DOHH2 (cell line): Measurements from ENCODE around the gene APOA4.

Experiments used
- H3F3A ChIP-seq: fragments of 200-600 bp; sonication (generic), shearing (Covaris generic); 2 replicates; pipeline ENCODE4 v1.6.0; 2016; ENCODE audit warnings: antibody characterized with exemption, mild to moderate bottlenecking; ENCODE audit not compliant: control insufficient read depth, insufficient read depth
- H3K27ac ChIP-seq: fragments of 200-600 bp; sonication (generic); 2 replicates; pipeline ENCODE4 v1.5.1; 2014; ENCODE audit warnings: low read depth, mild to moderate bottlenecking, low read length, moderate library complexity
- H3K27me3 ChIP-seq: fragments of 200-600 bp; sonication (generic); 2 replicates; pipeline ENCODE4 v1.6.1; 2014; ENCODE audit warnings: mild to moderate bottlenecking, low read length, mixed read lengths; ENCODE audit not compliant: control insufficient read depth
- H3K36me3 ChIP-seq: fragments of 200-600 bp; sonication (generic); 2 replicates; pipeline ENCODE4 v1.6.1; 2014; ENCODE audit warnings: mild to moderate bottlenecking, low read length, moderate library complexity, mixed read lengths; ENCODE audit not compliant: control insufficient read depth
- H3K4me1 ChIP-seq: fragments of 200-600 bp; sonication (generic); 2 replicates; pipeline ENCODE4 v1.6.1; 2014; ENCODE audit warnings: mild to moderate bottlenecking, low read length, mixed read lengths; ENCODE audit not compliant: control insufficient read depth
- H3K4me2 ChIP-seq: fragments of 200-600 bp; sonication (generic); 2 replicates; pipeline ENCODE4 v1.6.0; 2014; ENCODE audit warnings: mild to moderate bottlenecking, low read length, moderate library complexity
- H3K4me3 ChIP-seq: fragments of 200-600 bp; sonication (generic); 2 replicates; pipeline ENCODE4 v1.5.1; 2014; ENCODE audit warnings: mild to moderate bottlenecking, low read length, mixed read lengths
- H3K79me2 ChIP-seq: fragments of 200-600 bp; sonication (generic); 2 replicates; pipeline ENCODE4 v1.6.1; 2014; ENCODE audit warnings: mild to moderate bottlenecking, low read length, mixed read lengths; ENCODE audit not compliant: control insufficient read depth
- H3K9me2 ChIP-seq: fragments of 200-600 bp; sonication (generic); replicated peaks from 2 replicates; pipeline ENCODE4 v1.6.1; 2014; ENCODE audit warnings: mild to moderate bottlenecking, low read length, mixed read lengths; ENCODE audit not compliant: control insufficient read depth
- H3K9me3 ChIP-seq: fragments of 200-600 bp; sonication (generic); 2 replicates; pipeline ENCODE4 v1.6.1; 2014; ENCODE audit warnings: antibody characterized with exemption, low read length, mixed read lengths; ENCODE audit not compliant: control insufficient read depth, insufficient read depth
- H4K20me1 ChIP-seq: fragments of 200-600 bp; sonication (generic); 2 replicates; pipeline ENCODE4 v1.6.0; 2014; ENCODE audit warnings: low read depth, mild to moderate bottlenecking, antibody characterized with exemption, low read length, moderate library complexity; ENCODE audit not compliant: control insufficient read depth, insufficient read depth
- EZH2phosphoT487 ChIP-seq: fragments of 200-600 bp; sonication (generic); IDR thresholded peaks from 2 replicates; pipeline ENCODE4 v1.6.1; 2017; ENCODE audit warnings: borderline replicate concordance, mild to moderate bottlenecking, antibody characterized with exemption, low read length, moderate library complexity, mixed read lengths
- TF ChIP-seq, protein P1 (sequence below): fragments of 200-600 bp; sonication (generic); IDR thresholded peaks from one replicate; pipeline ENCODE4 v1.5.1; 2014; ENCODE audit warnings: antibody characterized with exemption, mild to moderate bottlenecking, low read depth, low read length; ENCODE audit not compliant: poor library complexity, severe bottlenecking

Gene APOA4

DNA sequence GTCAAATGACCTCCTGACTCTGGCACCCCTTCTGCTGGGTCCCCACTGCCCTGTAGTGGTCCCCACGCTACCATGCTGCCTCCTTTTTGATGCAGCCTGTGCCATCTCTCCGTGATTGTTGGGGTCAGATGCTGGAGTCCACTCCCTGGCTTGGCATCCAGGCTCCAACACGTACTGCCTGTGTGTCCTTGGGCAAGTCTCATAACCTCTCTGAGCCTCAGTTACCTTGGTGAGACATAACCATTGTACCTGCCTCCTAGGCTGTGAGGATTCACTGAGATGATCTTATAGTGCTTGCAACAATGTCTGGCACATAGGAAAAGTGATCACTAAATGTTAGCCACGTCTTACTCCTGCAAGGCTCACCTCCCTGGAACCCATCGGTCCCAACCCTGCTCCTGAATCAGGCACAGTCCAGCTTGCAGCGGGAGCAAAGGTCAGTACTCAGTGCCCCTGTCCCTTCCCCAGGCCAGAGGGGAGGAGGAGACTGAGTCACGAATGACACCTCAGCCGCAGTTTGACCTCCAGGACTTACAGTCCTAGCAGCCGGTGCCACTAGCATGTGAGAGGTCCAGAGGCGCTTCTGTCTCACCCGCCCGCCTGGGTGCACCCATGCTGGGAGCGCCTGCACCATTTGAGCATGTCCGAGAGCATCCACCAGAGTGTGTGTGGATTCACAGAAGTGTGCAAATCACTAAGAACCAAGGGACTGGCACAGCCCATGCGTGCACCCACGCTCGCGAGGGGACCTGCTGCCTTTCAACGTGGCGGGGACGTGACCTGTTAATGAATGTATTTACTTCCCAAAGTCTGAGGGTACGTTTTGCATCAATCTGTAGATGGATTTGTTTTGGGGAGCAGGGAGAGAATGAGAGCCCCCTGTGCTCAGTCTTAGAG, 3.0 kb upstream of the APOA4 start:
- no peaks in the 10 kb centered on the region for H3K9me2 ChIP-seq
- TF ChIP-seq, protein P1, sequence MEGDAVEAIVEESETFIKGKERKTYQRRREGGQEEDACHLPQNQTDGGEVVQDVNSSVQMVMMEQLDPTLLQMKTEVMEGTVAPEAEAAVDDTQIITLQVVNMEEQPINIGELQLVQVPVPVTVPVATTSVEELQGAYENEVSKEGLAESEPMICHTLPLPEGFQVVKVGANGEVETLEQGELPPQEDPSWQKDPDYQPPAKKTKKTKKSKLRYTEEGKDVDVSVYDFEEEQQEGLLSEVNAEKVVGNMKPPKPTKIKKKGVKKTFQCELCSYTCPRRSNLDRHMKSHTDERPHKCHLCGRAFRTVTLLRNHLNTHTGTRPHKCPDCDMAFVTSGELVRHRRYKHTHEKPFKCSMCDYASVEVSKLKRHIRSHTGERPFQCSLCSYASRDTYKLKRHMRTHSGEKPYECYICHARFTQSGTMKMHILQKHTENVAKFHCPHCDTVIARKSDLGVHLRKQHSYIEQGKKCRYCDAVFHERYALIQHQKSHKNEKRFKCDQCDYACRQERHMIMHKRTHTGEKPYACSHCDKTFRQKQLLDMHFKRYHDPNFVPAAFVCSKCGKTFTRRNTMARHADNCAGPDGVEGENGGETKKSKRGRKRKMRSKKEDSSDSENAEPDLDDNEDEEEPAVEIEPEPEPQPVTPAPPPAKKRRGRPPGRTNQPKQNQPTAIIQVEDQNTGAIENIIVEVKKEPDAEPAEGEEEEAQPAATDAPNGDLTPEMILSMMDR: no peak
- no peak for TF ChIP-seq EZH2phosphoT487
- no peaks in the 10 kb centered on the region for H3F3A ChIP-seq
- H3K4me1 ChIP-seq: no peaks in the 10 kb centered on the region
- no peak overlapping the region for H3K4me2 ChIP-seq
- H3K4me3 ChIP-seq: no peak overlapping the region
- no peak overlapping the region for H3K27ac ChIP-seq
- no peaks in the 10 kb centered on the region for H3K79me2 ChIP-seq
- H3K36me3 ChIP-seq: no peaks in the 10 kb centered on the region
- H3K9me3 ChIP-seq: no peaks in the 10 kb centered on the region
- H3K27me3 ChIP-seq: no peaks in the 10 kb centered on the region
- no peaks in the 10 kb centered on the region for H4K20me1 ChIP-seq

DNA sequence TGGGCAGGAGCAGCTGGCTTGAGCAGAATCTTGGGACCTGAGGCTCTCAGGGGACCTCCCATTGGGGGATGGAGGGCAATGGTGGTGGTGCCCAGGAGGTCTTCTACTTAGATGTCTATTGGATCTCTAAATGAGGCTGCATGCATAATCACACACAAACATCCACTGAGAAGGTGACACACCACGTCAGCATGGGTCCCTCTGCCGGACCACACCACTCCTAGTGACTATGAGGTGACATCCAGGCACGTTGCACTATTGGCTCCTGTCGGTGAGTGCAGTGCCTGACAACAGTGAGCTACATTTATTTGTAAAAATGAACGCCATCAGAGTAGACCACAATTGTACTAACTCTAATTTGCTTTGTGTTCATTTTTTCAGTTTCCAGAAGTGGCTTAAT, 2.3 kb upstream of the APOA4 start:
- Histone ChIP-seq H3K36me3 (no peaks in the 10 kb centered on the region), H3K79me2 (no peaks in the 10 kb centered on the region), H3F3A (no peaks in the 10 kb centered on the region), H3K9me3 (no peaks in the 10 kb centered on the region), H3K27me3 (no peaks in the 10 kb centered on the region), H3K9me2 (no peaks in the 10 kb centered on the region), H3K4me2 (no peak overlapping the region), H3K4me3 (no peak overlapping the region), H3K4me1 (no peaks in the 10 kb centered on the region), H4K20me1 (no peaks in the 10 kb centered on the region), H3K27ac (no peak overlapping the region)
- TF ChIP-seq EZH2phosphoT487: no peak
- TF ChIP-seq, protein P1: no peak

DNA sequence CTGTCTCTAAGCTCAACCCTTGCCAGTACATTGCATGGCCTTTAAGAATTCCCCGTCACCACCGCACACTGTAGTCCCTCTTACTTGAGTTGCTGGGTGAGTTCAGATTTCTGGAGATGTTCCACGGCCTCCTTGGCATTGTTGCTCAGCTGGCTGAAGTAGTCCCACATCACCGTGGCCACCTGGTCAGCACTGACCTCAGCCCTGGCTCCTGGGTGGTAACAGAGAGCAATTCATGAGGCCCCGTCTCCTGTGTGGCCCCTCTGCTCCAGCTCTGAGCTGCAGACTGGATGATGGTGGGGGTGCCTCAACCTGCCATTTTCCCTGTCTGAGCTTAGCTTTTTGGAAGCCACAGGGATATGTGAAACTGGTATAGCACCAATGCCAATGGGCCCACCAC, 529 bp downstream of the APOA4 start:
- H3K4me1 ChIP-seq: no peaks in the 10 kb centered on the region
- H3F3A ChIP-seq: no peaks in the 10 kb centered on the region
- no peaks in the 10 kb centered on the region for H3K9me3 ChIP-seq
- H3K79me2 ChIP-seq: no peaks in the 10 kb centered on the region
- no peak overlapping the region for H3K27ac ChIP-seq
- no peak overlapping the region for H3K4me3 ChIP-seq
- no peak for TF ChIP-seq EZH2phosphoT487
- TF ChIP-seq, protein P1: no peak
- H3K27me3 ChIP-seq: no peaks in the 10 kb centered on the region
- no peaks in the 10 kb centered on the region for H4K20me1 ChIP-seq
- H3K36me3 ChIP-seq: no peaks in the 10 kb centered on the region
- H3K9me2 ChIP-seq: no peaks in the 10 kb centered on the region
- H3K4me2 ChIP-seq: no peak overlapping the region
